ENCODE data around the gene TSPO2. TPM values are rescaled to one million over a fixed set of nuclear protein-coding genes. Genes with fewer than 3 reads are reported as not detected.

Gene TSPO2
- polyA plus RNA-seq, 3 donors = not detected

DNA sequence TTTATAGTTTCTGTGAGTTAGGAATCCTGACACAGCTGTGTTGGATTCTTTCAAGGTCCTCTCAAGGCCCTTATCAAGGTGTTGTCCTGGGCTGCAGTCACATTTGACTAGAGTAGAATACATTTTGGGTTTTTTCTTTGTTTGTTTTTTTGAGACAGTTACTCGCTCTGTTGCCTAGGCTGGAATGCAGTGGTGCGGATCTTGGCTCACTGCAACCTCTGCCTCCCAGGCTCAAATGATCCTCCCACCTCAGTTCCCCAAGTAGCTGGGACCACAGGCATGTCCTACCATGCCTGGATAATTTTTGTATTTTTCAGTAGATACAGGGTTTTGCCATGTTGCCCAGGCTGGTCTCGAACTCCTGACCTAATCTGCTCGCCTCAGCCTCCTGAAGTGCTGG, 46.2 kb downstream of the TSPO2 start:
- H3K4me3 ChIP-seq (replicated peaks in 1 of 3; ENCODE audit: low read depth in 2 of 3, low read length in 3 of 3) = no peak overlapping the region
- no peak overlapping the region for H2AFZ ChIP-seq (ENCODE audit: insufficient read depth, low read depth, low read length, poor library complexity, severe bottlenecking)
- H3K9ac ChIP-seq (ENCODE audit: insufficient read depth, low read length, poor library complexity, severe bottlenecking) = no peak overlapping the region
- no peak overlapping the region for H3K4me2 ChIP-seq (replicated peaks; ENCODE audit: extremely low read depth, low read length, poor library complexity, severe bottlenecking)
- H3K4me1 ChIP-seq (ENCODE audit: control insufficient read depth in 1 of 2, insufficient read depth in 2 of 2, low read length in 2 of 2) = no peaks in the 10 kb centered on the region
- Mint-ChIP-seq H3K9me3 (no peaks in the 10 kb centered on the region), H3K27me3 (ENCODE audit: low read depth in 3 of 3) (no peaks in the 10 kb centered on the region), H3K27ac (no peak overlapping the region), H3K36me3 (peaks cover 78 to 94% of the 10 kb centered on the region in 2 donors), H3K4me1 (no peaks in the 10 kb centered on the region), H3K4me3 (no peak overlapping the region)
- peaks cover 6% of the 10 kb centered on the region for H4K20me1 ChIP-seq (ENCODE audit: insufficient read depth, low read length)
- TF ChIP-seq, protein P1, sequence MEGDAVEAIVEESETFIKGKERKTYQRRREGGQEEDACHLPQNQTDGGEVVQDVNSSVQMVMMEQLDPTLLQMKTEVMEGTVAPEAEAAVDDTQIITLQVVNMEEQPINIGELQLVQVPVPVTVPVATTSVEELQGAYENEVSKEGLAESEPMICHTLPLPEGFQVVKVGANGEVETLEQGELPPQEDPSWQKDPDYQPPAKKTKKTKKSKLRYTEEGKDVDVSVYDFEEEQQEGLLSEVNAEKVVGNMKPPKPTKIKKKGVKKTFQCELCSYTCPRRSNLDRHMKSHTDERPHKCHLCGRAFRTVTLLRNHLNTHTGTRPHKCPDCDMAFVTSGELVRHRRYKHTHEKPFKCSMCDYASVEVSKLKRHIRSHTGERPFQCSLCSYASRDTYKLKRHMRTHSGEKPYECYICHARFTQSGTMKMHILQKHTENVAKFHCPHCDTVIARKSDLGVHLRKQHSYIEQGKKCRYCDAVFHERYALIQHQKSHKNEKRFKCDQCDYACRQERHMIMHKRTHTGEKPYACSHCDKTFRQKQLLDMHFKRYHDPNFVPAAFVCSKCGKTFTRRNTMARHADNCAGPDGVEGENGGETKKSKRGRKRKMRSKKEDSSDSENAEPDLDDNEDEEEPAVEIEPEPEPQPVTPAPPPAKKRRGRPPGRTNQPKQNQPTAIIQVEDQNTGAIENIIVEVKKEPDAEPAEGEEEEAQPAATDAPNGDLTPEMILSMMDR (IDR thresholded peaks at IDR 0.05) = no peak
- H3K36me3 ChIP-seq (replicated peaks in 1 of 2; ENCODE audit: control insufficient read depth in 1 of 2, insufficient read depth in 2 of 2, low read length in 2 of 2) = peaks cover 89 to 96% of the 10 kb centered on the region in 2 donors
- no peaks in the 10 kb centered on the region for H3K27me3 ChIP-seq (ENCODE audit: control insufficient read depth in 2 of 2, insufficient read depth in 2 of 2, low read length in 2 of 2)
- no peak overlapping the region for H3K27ac ChIP-seq (ENCODE audit: low read depth in 1 of 2, low read length in 2 of 2)
- H3K79me2 ChIP-seq (ENCODE audit: insufficient read depth, low read length) = peaks cover 14% of the 10 kb centered on the region
- H3K9me3 ChIP-seq (replicated peaks in 1 of 2; ENCODE audit: control insufficient read depth in 1 of 2, insufficient read depth in 1 of 2, low read length in 2 of 2) = no peaks in the 10 kb centered on the region
- no peak for DNase-seq
- no CpG with 5 or more reads among the region's 4 CpGs for WGBS (ENCODE audit: insufficient coverage)
- intact Hi-C loops (cut with micrococcal nuclease) = no loop called here

DNA sequence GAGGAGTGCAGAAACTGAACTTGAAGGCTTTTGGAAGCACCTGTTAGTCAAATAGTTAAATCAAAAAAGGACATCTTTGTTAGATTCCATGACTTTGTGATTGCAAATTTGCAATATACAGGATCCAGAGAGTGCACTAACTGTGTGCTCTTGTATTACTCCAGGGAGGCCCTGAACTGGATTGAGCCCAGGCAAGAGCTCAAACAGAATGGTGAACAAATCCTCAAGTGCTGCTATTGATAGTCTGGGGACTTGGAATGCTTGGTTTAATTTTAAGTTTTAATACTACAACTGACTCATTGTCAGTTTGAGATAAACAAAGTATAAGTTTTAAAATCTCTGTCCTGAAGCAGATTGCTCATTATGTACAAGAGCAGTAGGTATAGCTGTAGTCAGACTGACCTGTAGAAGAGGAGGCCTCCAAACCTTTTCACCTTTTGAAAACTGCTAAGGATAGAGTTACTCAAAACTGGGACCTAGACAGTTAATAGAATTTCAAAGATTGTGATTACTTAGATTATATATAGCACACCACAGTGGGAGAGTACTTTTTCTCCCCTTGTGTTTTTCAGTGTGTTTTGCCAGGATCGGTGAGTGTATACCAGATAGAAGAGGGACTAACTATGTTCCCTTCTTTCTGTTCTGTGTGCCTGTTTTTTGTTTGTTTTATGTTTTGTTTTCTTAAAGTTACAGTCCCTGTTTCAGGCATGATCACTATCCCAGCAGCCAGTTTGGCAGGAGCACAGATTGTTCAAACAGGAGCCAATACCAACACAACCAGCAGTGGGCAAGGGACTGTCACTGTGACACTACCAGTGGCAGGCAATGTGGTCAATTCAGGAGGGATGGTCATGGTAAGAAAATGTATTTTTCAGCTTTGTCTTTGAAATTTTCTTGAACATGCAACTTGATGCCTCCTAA, 48.8 kb downstream of the TSPO2 start:
- H3K27me3 ChIP-seq (ENCODE audit: control insufficient read depth in 2 of 2, insufficient read depth in 2 of 2, low read length in 2 of 2) = no peaks in the 10 kb centered on the region
- Mint-ChIP-seq H3K4me1 (no peaks in the 10 kb centered on the region), H3K4me3 (no peak overlapping the region), H3K9me3 (no peaks in the 10 kb centered on the region), H3K27me3 (ENCODE audit: low read depth in 3 of 3) (no peaks in the 10 kb centered on the region), H3K27ac (peak overlapping the region in 4 of 7 donors; percentile 5 to 63 (median 28)), H3K36me3 (peaks cover 80 to 94% of the 10 kb centered on the region in 2 donors)
- peaks cover 90 to 96% of the 10 kb centered on the region in 2 donors for H3K36me3 ChIP-seq (replicated peaks in 1 of 2; ENCODE audit: control insufficient read depth in 1 of 2, insufficient read depth in 2 of 2, low read length in 2 of 2)
- no CpG with 5 or more reads among the region's 1 CpG for WGBS (ENCODE audit: insufficient coverage)
- no peak overlapping the region for H3K27ac ChIP-seq (ENCODE audit: low read depth in 1 of 2, low read length in 2 of 2)
- no peak overlapping the region for H3K4me2 ChIP-seq (replicated peaks; ENCODE audit: extremely low read depth, low read length, poor library complexity, severe bottlenecking)
- H4K20me1 ChIP-seq (ENCODE audit: insufficient read depth, low read length) = no peaks in the 10 kb centered on the region
- intact Hi-C loops (cut with micrococcal nuclease) = loop anchor here in 1 of 2 donors (5.0 kb wide), 1 partner anchor 226 kb away; no protein-coding TSS in a partner anchor
- peaks cover 10% of the 10 kb centered on the region for H3K79me2 ChIP-seq (ENCODE audit: insufficient read depth, low read length)
- TF ChIP-seq, protein P1 (IDR thresholded peaks at IDR 0.05) = no peak
- H3K4me1 ChIP-seq (ENCODE audit: control insufficient read depth in 1 of 2, insufficient read depth in 2 of 2, low read length in 2 of 2) = no peaks in the 10 kb centered on the region
- no peak overlapping the region for H2AFZ ChIP-seq (ENCODE audit: insufficient read depth, low read depth, low read length, poor library complexity, severe bottlenecking)
- no peak for DNase-seq
- H3K9ac ChIP-seq (ENCODE audit: insufficient read depth, low read length, poor library complexity, severe bottlenecking) = no peak overlapping the region
- no peaks in the 10 kb centered on the region for H3K9me3 ChIP-seq (replicated peaks in 1 of 2; ENCODE audit: control insufficient read depth in 1 of 2, insufficient read depth in 1 of 2, low read length in 2 of 2)
- H3K4me3 ChIP-seq (replicated peaks in 1 of 3; ENCODE audit: low read depth in 2 of 3, low read length in 3 of 3) = no peak overlapping the region
